GM23338 (cell line): Measurements from ENCODE around the gene ZBTB25. TPM values are rescaled to one million over a fixed set of nuclear protein-coding genes. Genes with fewer than 3 reads are reported as not detected.

Experiments
- ATAC-seq: fragments of 200-7000 bp; cut with Tn5 transposase; 3 replicates; pipeline ENCODE4 v1.9.1; 2020
- DNase-seq: peaks from one replicate; pipeline ENCODE4 v3.0.0-alpha.2; 2015; ENCODE audit warnings: low spot score
- H2AFZ ChIP-seq: fragments of 200-600 bp; sonication (generic); 2 replicates; pipeline ENCODE4 v1.8.0; 2016; ENCODE audit warnings: antibody characterized with exemption, mild to moderate bottlenecking, moderate library complexity
- H3F3A ChIP-seq: fragments of 200-600 bp; sonication (generic); replicated peaks from 2 replicates; pipeline ENCODE4 v1.8.0; 2017; ENCODE audit warnings: antibody characterized with exemption, mixed run types, low read depth
- H3K27ac ChIP-seq: fragments of 200-600 bp; sonication (generic); 2 replicates; pipeline ENCODE4 v1.6.1; 2016; ENCODE audit warnings: low read depth
- H3K27me3 ChIP-seq: fragments of 200-600 bp; sonication (generic); 2 replicates; pipeline ENCODE4 v1.8.0; 2016; ENCODE audit warnings: mild to moderate bottlenecking, mixed run types, moderate library complexity; ENCODE audit not compliant: insufficient read depth
- H3K36me3 ChIP-seq: fragments of 200-600 bp; sonication (generic); 2 replicates; pipeline ENCODE4 v1.8.0; 2016; ENCODE audit warnings: mild to moderate bottlenecking; ENCODE audit not compliant: insufficient read depth
- H3K4me1 ChIP-seq: fragments of 200-600 bp; sonication (generic); 2 replicates; pipeline ENCODE4 v1.8.0; 2016; ENCODE audit warnings: mild to moderate bottlenecking, moderate library complexity; ENCODE audit not compliant: insufficient read depth
- H3K4me2 ChIP-seq: fragments of 200-600 bp; sonication (generic); 2 replicates; pipeline ENCODE4 v1.7.1; 2017; ENCODE audit warnings: mixed run types
- H3K4me3 ChIP-seq: fragments of 200-600 bp; sonication (generic); 2 replicates; pipeline ENCODE4 v1.6.1; 2016; ENCODE audit warnings: mixed run types
- H3K79me2 ChIP-seq: fragments of 200-600 bp; sonication (generic); replicated peaks from 2 replicates; pipeline ENCODE4 v1.8.0; 2017; ENCODE audit warnings: mild to moderate bottlenecking; ENCODE audit not compliant: insufficient read depth
- H3K9me2 ChIP-seq: fragments of 200-600 bp; sonication (generic); 2 replicates; pipeline ENCODE4 v1.8.0; 2017; ENCODE audit not compliant: insufficient read depth
- H4K20me1 ChIP-seq: fragments of 200-600 bp; sonication (generic); replicated peaks from 2 replicates; pipeline ENCODE4 v1.8.0; 2017; ENCODE audit warnings: mild to moderate bottlenecking; ENCODE audit not compliant: insufficient read depth
- H3K27ac Mint-ChIP-seq: 2 replicates; pipeline ENCODE4 v1.8.0; 2020; ENCODE audit warnings: inconsistent platforms, mild to moderate bottlenecking, moderate library complexity, mixed read lengths
- H3K27me3 Mint-ChIP-seq: 3 replicates; pipeline ENCODE4 v1.8.0; 2022; ENCODE audit warnings: low read depth, mild to moderate bottlenecking, moderate library complexity, mixed read lengths, inconsistent platforms; ENCODE audit not compliant: insufficient read depth, poor library complexity
- H3K36me3 Mint-ChIP-seq: 3 replicates; pipeline ENCODE4 v1.8.0; 2021; ENCODE audit warnings: low read depth, mild to moderate bottlenecking, inconsistent platforms, moderate library complexity, mixed read lengths
- H3K4me1 Mint-ChIP-seq: 3 replicates; pipeline ENCODE4 v1.8.0; 2020; ENCODE audit warnings: mild to moderate bottlenecking, inconsistent platforms, mixed read lengths
- H3K4me3 Mint-ChIP-seq: 3 replicates; pipeline ENCODE4 v1.8.0; 2021; ENCODE audit warnings: moderate library complexity, mild to moderate bottlenecking, inconsistent platforms, mixed read lengths
- H3K9me3 Mint-ChIP-seq: 3 replicates; pipeline ENCODE4 v1.8.0; 2020; ENCODE audit warnings: moderate library complexity, mild to moderate bottlenecking, inconsistent platforms, mixed read lengths
- EZH2 ChIP-seq: fragments of 200-600 bp; sonication (generic); IDR thresholded peaks from one replicate; pipeline ENCODE4 v1.8.0; 2017; ENCODE audit warnings: antibody characterized with exemption, mild to moderate bottlenecking, low read depth; ENCODE audit not compliant: unreplicated experiment
- NANOG ChIP-seq: IDR thresholded peaks from 2 replicates; pipeline ENCODE4 v1.6.1; 2016; ENCODE audit warnings: antibody characterized with exemption, borderline replicate concordance
- REST ChIP-seq: IDR thresholded peaks from one replicate; pipeline ENCODE4 v1.6.1; 2018; ENCODE audit warnings: antibody characterized with exemption; ENCODE audit not compliant: unreplicated experiment
- ZNF462 ChIP-seq: fragments of 250-450 bp; sonication (Bioruptor Pico); IDR thresholded peaks from 2 replicates; pipeline ENCODE4 v1.5.0; 2020; ENCODE audit warnings: mild to moderate bottlenecking, moderate library complexity
- polyA plus RNA-seq: library from polyadenylated mRNA; unstranded; fragments of >200 nt; fragmentation: Nextera tagmentation; extraction: Ambion mirVana; gene quantifications from 2 replicates; pipeline ENCODE4 v1.2.1, GENCODE V29; 2016
- total RNA-seq: library from RNA; depleted of rRNA; stranded (reverse); fragments of >200 nt; shearing (Covaris generic); gene quantifications from 2 replicates; pipeline ENCODE4 v1.2.3, GENCODE V29; 2014

The ZBTB25 gene
- total and polyA plus RNA-seq, 2 experiments from 2014 or later, result 5.8 to 8.0 TPM

- no peaks in the 10 kb centered on the region for H3K9me2 ChIP-seq
- no peaks in the 10 kb centered on the region for H3K9me3 Mint-ChIP-seq
- peak overlapping the region; percentile 75 for H3K27ac Mint-ChIP-seq
- H3K4me3 Mint-ChIP-seq, result no peak overlapping the region
- H3F3A ChIP-seq, result 0 out of 2 replicates have a peak, but pooled peaks cover 7% of the 10 kb centered on the region
- peaks cover 40% of the 10 kb centered on the region for H4K20me1 ChIP-seq
- H3K27ac ChIP-seq, result peak overlapping the region; percentile 37
- DNase-seq (no peak), ATAC-seq (no peak)
- no peaks in the 10 kb centered on the region for H3K27me3 ChIP-seq
- H3K36me3 Mint-ChIP-seq, result peaks cover 71% of the 10 kb centered on the region
- no peaks in the 10 kb centered on the region for H3K4me1 ChIP-seq
- no peak overlapping the region for H3K4me2 ChIP-seq
- TF ChIP-seq NANOG (no peak), EZH2 (no peak), ZNF462 (CRISPR knock-in tag) (no peak), REST (no peak)
- H3K4me3 ChIP-seq, result no peak overlapping the region
- H3K79me2 ChIP-seq, result peaks cover 75% of the 10 kb centered on the region
- peaks cover 15% of the 10 kb centered on the region; the same call in 2 of the 3 replicates for H3K4me1 Mint-ChIP-seq
- no peak overlapping the region for H2AFZ ChIP-seq
- H3K36me3 ChIP-seq, result peaks cover 19% of the 10 kb centered on the region
- no peaks in the 10 kb centered on the region for H3K27me3 Mint-ChIP-seq
These were observed 94.3 kb downstream of the ZBTB25 start for GRCh38 chr14:64409126-64409920.
